Neuronal stem cell (in vitro differentiated cells): ENCODE data around the gene SFXN5.
A peak's percentile ranks its signal among the peaks of the same experiment; 100 is the strongest.
"Not testable (repeated sequence)": the region's sequence is repeated elsewhere in the genome, so short reads cannot be mapped to it uniquely, and the experiment has no call there.

Source experiments
- DNase-seq: peaks from one replicate; pipeline ENCODE4 v3.0.0-alpha.2; 2013; ENCODE audit warnings: low spot score
- H2AFZ ChIP-seq: one replicate; pipeline ENCODE4 v1.6.1; 2013; ENCODE audit warnings: mild to moderate bottlenecking, low read length, inconsistent platforms
- H2AK5ac ChIP-seq: 2 replicates; pipeline ENCODE4 v1.6.1; 2013; ENCODE audit warnings: low read depth, mild to moderate bottlenecking, inconsistent platforms, low read length, moderate library complexity, mixed read lengths
- H2BK120ac ChIP-seq: 2 replicates; pipeline ENCODE4 v1.6.1; 2013; ENCODE audit warnings: low read depth, mild to moderate bottlenecking, inconsistent platforms, low read length, moderate library complexity, mixed read lengths
- H2BK12ac ChIP-seq: one replicate; pipeline ENCODE4 v1.6.1; 2013; ENCODE audit warnings: low read length, inconsistent platforms
- H2BK15ac ChIP-seq: 2 replicates; pipeline ENCODE4 v1.6.1; 2013; ENCODE audit warnings: mild to moderate bottlenecking, low read length, inconsistent platforms, mixed read lengths
- H2BK5ac ChIP-seq: one replicate; pipeline ENCODE4 v1.6.1; 2013; ENCODE audit warnings: inconsistent platforms, mild to moderate bottlenecking, low read length, moderate library complexity
- H3K14ac ChIP-seq: one replicate; pipeline ENCODE4 v1.6.1; 2013; ENCODE audit warnings: low read length, inconsistent platforms
- H3K18ac ChIP-seq: 2 replicates; pipeline ENCODE4 v1.6.1; 2013; ENCODE audit warnings: low read length, inconsistent platforms
- H3K23ac ChIP-seq: 2 replicates; pipeline ENCODE4 v1.6.1; 2013; ENCODE audit warnings: low read depth, mild to moderate bottlenecking, mixed read lengths, low read length, inconsistent platforms; ENCODE audit not compliant: poor library complexity
- H3K27ac ChIP-seq: replicated peaks from 3 replicates; pipeline ENCODE4 v1.5.1; 2013; ENCODE audit warnings: low read length, inconsistent platforms
- H3K27me3 ChIP-seq, 3 experiments: 2 replicates each; pipeline ENCODE4 v1.6.1; 2013; ENCODE audit warnings: low read length in 3 of 3, mild to moderate bottlenecking in 2 of 3, inconsistent platforms in 1 of 3, low read depth in 1 of 3, mixed read lengths in 1 of 3, moderate library complexity in 1 of 3; ENCODE audit not compliant: control insufficient read depth in 3 of 3, insufficient read depth in 3 of 3
- H3K36me3 ChIP-seq, 2 donors: replicated peaks in 1 of 2; 2 replicates each; pipeline ENCODE4 v1.6.1; 2013; ENCODE audit warnings: low read length in 2 of 2; ENCODE audit not compliant: control insufficient read depth in 2 of 2, insufficient read depth in 2 of 2
- H3K4ac ChIP-seq: 2 replicates; pipeline ENCODE4 v1.6.1; 2013; ENCODE audit warnings: inconsistent platforms, mild to moderate bottlenecking, low read length, moderate library complexity
- H3K4me1 ChIP-seq, 2 donors: 1 replicate in 1 of 2; 2 replicates in 1 of 2; pipeline ENCODE4 v1.6.1; 2013; ENCODE audit warnings: low read length in 2 of 2, low read depth in 1 of 2; ENCODE audit not compliant: control insufficient read depth in 2 of 2, insufficient read depth in 1 of 2
- H3K4me2 ChIP-seq: one replicate; pipeline ENCODE4 v1.6.1; 2013; ENCODE audit warnings: mild to moderate bottlenecking, low read length, inconsistent platforms; ENCODE audit not compliant: insufficient read depth, poor library complexity, severe bottlenecking
- H3K4me3 ChIP-seq, 2 donors: 2 replicates each; pipeline ENCODE4 v1.5.1; 2013; ENCODE audit warnings: low read length in 2 of 2, mild to moderate bottlenecking in 2 of 2, inconsistent platforms in 1 of 2, moderate library complexity in 1 of 2
- H3K79me1 ChIP-seq: one replicate; pipeline ENCODE4 v1.6.1; 2013; ENCODE audit warnings: low read depth, mild to moderate bottlenecking, inconsistent platforms, low read length, moderate library complexity
- H3K9ac ChIP-seq: one replicate; pipeline ENCODE4 v1.6.1; 2013; ENCODE audit warnings: mild to moderate bottlenecking, low read depth, low read length, inconsistent platforms; ENCODE audit not compliant: poor library complexity
- H3K9me3 ChIP-seq, 2 donors: replicated peaks in 1 of 2; 2 replicates each; pipeline versions ENCODE3 to v1.6.1; 2013; ENCODE audit warnings: low read length in 2 of 2, mild to moderate bottlenecking in 2 of 2, inconsistent platforms in 1 of 2, low read depth in 1 of 2, mixed read lengths in 1 of 2, moderate library complexity in 1 of 2; ENCODE audit not compliant: control insufficient read depth in 2 of 2, insufficient read depth in 1 of 2
- H4K8ac ChIP-seq: one replicate; pipeline ENCODE4 v1.6.1; 2013; ENCODE audit warnings: low read depth, mild to moderate bottlenecking, inconsistent platforms, low read length, moderate library complexity
- H4K91ac ChIP-seq: one replicate; pipeline ENCODE4 v1.6.1; 2013; ENCODE audit warnings: low read length, low read depth, mild to moderate bottlenecking, inconsistent platforms; ENCODE audit not compliant: poor library complexity
- WGBS, 2 donors: extraction: QIAGEN DNeasy Blood & Tissue Kit; methylation state at CpG; one replicate each; pipeline ENCODE4 v1.1.7; 2013; ENCODE audit warnings: missing lambda C conversion rate in 2 of 2, mixed read lengths in 1 of 2; ENCODE audit not compliant: insufficient read length in 2 of 2, insufficient replicate concordance in 1 of 2; ENCODE audit errors: extremely low coverage in 2 of 2; 5-methylcytosine and 5-hydroxymethylcytosine counted together

SFXN5 gene

GRCh38 chr2:73099486-73099885 is 28.0 kb upstream of the SFXN5 start:
- Histone ChIP-seq H3K27me3 (peaks cover 0 to 23% (median 0%) of the 10 kb centered on the region in 3 experiments), H3K27ac (no peak overlapping the region), H3K4me3 (no peak overlapping the region), H2BK5ac (no peak overlapping the region), H3K4me1 (peaks cover 0 to 4% of the 10 kb centered on the region in 2 donors), H4K8ac (no peak overlapping the region), H3K36me3 (no peaks in the 10 kb centered on the region), H3K4ac (no peak overlapping the region), H2BK15ac (no peak overlapping the region), H3K23ac (peak overlapping the region; percentile 17), H3K18ac (peak overlapping the region; percentile 9), H3K4me2 (no peak overlapping the region), H3K79me1 (no peaks in the 10 kb centered on the region), H4K91ac (no peak overlapping the region), H3K9ac (no peak overlapping the region), H2AFZ (no peak overlapping the region), H3K9me3 (no peaks in the 10 kb centered on the region), H2BK120ac (no peak overlapping the region), H2BK12ac (no peak overlapping the region), H3K14ac (peak overlapping the region; percentile 65), H2AK5ac (no peak overlapping the region)
- no CpG with 5 or more reads among the region's 3 CpGs for WGBS, 2 donors
- no peak for DNase-seq

GRCh38 chr2:73095910-73096309 is 24.4 kb upstream of the SFXN5 start:
- H3K27ac ChIP-seq, result no peak overlapping the region
- H3K4ac ChIP-seq, result no peak overlapping the region
- H3K23ac ChIP-seq, result no peak overlapping the region

GRCh38 chr2:73093601-73094218 is 22.2 kb upstream of the SFXN5 start:
- DNase-seq, H3K4me2 ChIP-seq, H2AFZ ChIP-seq, H2BK5ac ChIP-seq, H3K79me1 ChIP-seq, H3K36me3 ChIP-seq, H3K4ac ChIP-seq, H3K27ac ChIP-seq, H4K8ac ChIP-seq, H4K91ac ChIP-seq, H2BK12ac ChIP-seq, H3K4me3 ChIP-seq, H2AK5ac ChIP-seq, H2BK15ac ChIP-seq, H3K14ac ChIP-seq, H3K9me3 ChIP-seq, H3K23ac ChIP-seq, H2BK120ac ChIP-seq: not testable (repeated sequence)
- peak overlapping the region; percentile 23 for H3K18ac ChIP-seq
- peaks cover 0 to 14% (median 0%) of the 10 kb centered on the region in 3 experiments for H3K27me3 ChIP-seq
- no CpG with 5 or more reads among the region's 17 CpGs for WGBS, 2 donors
- H3K4me1 ChIP-seq, result peaks cover 7 to 12% of the 10 kb centered on the region in 2 donors
- H3K9ac ChIP-seq, result peak overlapping the region; percentile 25

More at GRCh38 chr2:73095910-73096309, 24.4 kb upstream of the SFXN5 start:
- no peak overlapping the region for H2AFZ ChIP-seq
- no peak overlapping the region for H2BK5ac ChIP-seq
- no peak for DNase-seq
- H3K18ac ChIP-seq, result no peak overlapping the region
- H2BK12ac ChIP-seq, result no peak overlapping the region
- H3K4me2 ChIP-seq, result no peak overlapping the region
- no peak overlapping the region for H4K91ac ChIP-seq
- no peaks in the 10 kb centered on the region for H3K36me3 ChIP-seq
- no peaks in the 10 kb centered on the region for H3K79me1 ChIP-seq
- H3K9ac ChIP-seq, result peak overlapping the region; percentile 31
- H3K4me1 ChIP-seq, result peaks cover 5 to 10% of the 10 kb centered on the region in 2 donors
- H3K4me3 ChIP-seq, result no peak overlapping the region
- peak overlapping the region; percentile 28 for H3K14ac ChIP-seq
- peaks cover 0 to 23% (median 0%) of the 10 kb centered on the region in 3 experiments for H3K27me3 ChIP-seq
- no peak overlapping the region for H2BK120ac ChIP-seq
- no peak overlapping the region for H2BK15ac ChIP-seq
- WGBS, 2 donors, result no CpG with 5 or more reads among the region's 3 CpGs
- no peak overlapping the region for H2AK5ac ChIP-seq
- no peak overlapping the region for H4K8ac ChIP-seq
- H3K9me3 ChIP-seq, result no peaks in the 10 kb centered on the region

GRCh38 chr2:73092146-73092783 is 20.8 kb upstream of the SFXN5 start:
- Histone ChIP-seq H3K79me1 (peaks cover 2% of the 10 kb centered on the region), H3K27ac (no peak overlapping the region), H2BK12ac (no peak overlapping the region), H4K8ac (no peak overlapping the region), H2AK5ac (no peak overlapping the region), H2BK5ac (no peak overlapping the region), H2BK15ac (no peak overlapping the region), H2AFZ (no peak overlapping the region), H3K9me3 (no peaks in the 10 kb centered on the region), H3K14ac (no peak overlapping the region), H4K91ac (no peak overlapping the region), H3K4ac (no peak overlapping the region), H3K36me3 (peaks cover 0 to 3% of the 10 kb centered on the region in 2 donors), H3K4me1 (peaks cover 7 to 12% of the 10 kb centered on the region in 2 donors), H3K4me2 (no peak overlapping the region), H3K4me3 (no peak overlapping the region), H3K27me3 (peaks cover 0 to 3% (median 0%) of the 10 kb centered on the region in 3 experiments), H3K23ac (no peak overlapping the region), H3K18ac (no peak overlapping the region), H3K9ac (no peak overlapping the region), H2BK120ac (no peak overlapping the region)
- WGBS, 2 donors, result no CpG with 5 or more reads among the region's 7 CpGs
- DNase-seq, result no peak
